RPMI7951 (cell line): ENCODE measurements around the gene SIRT7. TPM values are rescaled to one million over a fixed set of nuclear protein-coding genes. Genes with fewer than 3 reads are reported as not detected.
A peak's percentile ranks its signal among the peaks of the same experiment; 100 is the strongest.

ENCODE experiments used
- DNase-seq: peaks from one replicate; pipeline ENCODE4 v3.0.0-alpha.2; 2012; ENCODE audit warnings: low read depth
- total RNA-seq: library from RNA; depleted of rRNA; stranded (reverse); fragments of >200 nt; shearing (Covaris generic); gene quantifications from 2 replicates; pipeline ENCODE4 v1.2.3, GENCODE V29; 2014

SIRT7 gene
- total RNA-seq, 1 experiment from 2014 or later = 10.0 TPM

DNA sequence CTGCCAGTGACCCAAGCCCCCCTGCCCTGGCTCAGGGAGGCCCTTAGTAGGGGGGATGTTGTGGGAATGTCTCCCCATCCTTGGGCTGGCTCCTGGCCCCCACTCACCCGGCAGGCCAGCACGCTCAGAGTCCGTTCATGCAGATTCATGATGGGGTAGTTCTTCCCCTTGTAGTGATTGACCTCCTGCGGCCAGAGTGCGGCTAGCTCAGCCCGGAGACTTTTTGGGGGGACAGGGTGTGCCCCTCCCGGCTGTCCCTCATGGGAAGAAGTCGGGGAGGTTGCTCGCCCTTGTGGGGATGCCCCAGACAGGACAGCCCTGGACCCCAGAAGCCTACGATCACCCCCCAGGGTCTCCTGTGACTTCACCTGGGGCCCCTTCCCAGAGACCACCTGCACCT lies 12.0 kb downstream of the SIRT7 start:
- DNase-seq = no peak

DNA sequence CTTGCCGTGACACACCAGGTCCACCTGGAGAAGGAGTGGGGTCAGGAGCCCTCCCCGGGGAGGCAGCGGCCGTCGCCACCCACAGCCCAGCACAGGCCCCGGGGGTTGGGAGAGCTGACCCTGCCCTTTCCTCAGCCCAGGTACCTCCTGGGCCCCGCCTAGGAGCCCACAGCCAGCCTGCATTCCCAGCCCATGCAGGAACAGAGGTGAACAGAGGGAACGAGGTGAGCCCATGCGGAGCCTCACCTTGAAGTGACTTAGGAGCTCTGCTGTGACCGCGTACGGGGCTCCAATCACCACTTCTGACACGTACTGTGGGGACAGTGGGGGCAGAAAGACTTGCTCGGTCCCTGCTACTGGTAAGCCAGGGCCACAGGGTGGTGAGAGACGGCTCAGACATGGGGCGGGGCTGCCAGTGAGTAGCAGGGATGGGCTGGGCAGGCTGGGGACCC lies 12.5 kb downstream of the SIRT7 start:
- DNase-seq = no peak

DNA sequence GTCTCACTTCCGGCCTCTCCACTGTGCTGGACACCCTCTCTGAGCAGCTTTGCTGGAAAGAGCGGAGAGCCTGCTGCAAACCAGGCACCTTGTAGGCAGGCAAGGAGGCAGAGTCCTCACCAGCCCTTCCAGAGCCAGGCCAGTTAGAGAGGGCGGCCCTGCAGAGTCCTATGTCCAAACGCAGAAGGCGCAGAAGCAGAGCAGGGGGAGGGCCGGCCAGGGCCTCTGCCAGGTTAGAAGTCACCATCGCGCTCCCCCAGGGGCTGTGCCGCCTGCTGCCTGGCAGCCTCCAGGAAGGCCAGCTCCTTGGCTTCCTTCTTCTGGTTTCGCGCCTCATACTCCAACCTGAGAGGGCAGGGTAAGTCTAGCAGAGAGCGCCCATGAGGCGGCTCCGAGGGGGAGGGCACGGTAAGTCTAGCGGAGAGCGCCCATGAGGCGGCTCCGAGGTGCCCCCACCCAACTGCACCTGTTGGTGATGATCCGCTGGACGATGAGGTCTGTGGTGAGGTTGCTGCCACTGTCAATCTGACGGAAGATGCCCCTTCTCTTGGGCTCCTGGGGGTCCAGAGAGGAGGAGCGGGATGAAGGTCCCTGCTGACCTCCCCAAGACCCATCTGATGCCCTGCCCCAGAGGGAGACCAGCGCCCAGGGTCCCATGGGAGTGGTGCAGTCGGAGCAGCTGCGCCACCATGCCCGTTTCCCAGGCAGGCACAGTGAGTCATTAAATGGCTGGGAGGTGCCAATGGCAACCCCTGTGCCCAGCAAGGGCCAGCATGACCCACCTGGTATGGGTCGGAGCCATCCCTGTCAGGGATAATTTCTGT lies 13.2 kb downstream of the SIRT7 start:
- no peak for DNase-seq

DNA sequence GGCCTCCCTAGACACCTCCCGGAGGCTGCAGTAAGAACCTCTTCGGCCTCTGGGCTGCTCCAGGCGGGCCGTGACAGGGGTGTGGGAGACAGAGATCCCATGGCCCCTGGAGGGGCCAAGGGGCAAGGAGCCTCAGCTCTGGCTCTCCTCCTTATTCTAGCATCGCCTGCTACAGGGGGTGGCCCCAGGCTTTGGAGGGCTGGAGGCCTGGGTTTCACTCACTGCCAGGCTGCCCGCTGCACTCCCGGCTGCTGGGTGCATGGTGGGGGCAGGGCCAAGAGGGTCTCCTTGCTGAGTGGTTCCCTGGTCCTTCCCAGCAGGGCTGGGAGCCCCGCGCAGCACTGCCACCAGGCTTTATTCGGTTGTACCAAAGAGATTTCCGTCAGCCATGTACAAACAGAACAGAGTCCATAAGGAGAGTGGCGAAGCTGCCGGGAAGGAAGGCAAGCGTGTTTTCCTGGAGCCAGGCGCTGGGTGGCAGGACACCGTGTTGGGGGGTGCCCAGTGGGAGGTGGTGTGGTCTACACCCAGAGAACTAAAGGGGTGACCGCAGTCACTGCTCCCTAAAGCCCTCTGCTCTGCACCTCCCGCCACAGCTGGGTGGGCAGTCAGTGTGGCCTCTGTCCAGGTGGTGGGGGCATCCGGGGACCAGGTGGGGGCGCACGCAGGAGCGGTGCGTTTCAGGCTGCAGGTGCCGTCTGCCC lies 13.9 kb downstream of the SIRT7 start:
- no peak for DNase-seq

- DNase-seq = no peak
Measured at GRCh38 chr17:81903415-81903831, 14.6 kb downstream of the SIRT7 start.

DNA sequence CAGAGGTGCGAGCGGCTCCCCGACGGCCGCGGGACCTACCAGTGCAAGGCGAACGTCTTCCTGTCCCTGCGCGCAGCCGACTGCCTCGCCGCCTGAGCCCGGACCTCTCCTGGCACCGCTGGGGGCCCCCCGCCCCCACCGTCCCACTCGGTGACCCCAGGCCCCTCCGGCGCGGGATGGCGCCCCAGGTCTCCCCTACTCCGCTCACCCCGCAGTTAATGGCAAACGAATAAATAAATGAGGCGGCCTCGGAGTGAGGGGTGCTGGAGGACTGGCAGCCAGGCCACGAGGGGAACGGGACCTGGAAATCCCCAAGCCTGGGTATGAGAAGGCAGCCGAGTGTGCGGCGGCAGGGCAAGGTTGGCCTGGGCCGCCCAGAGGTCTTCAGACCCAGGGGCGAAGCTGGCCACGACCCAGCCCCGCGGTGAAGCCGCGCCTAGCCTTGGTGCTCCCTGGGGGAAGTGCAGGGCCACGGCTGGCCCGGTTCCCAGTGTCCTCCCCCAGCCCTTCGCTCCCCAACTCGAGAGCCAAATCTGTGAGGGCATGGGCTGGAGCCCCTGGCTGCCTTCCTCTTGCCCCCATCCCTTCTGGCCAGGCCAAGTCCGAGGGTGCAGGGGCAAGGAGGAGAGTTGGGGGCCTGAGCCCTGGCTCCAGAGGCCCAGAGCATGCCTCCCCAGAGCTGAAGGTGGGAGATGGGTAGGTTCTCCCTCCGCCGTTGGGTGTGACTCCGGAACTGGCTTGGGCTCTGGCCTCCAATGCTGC lies 15.1 kb downstream of the SIRT7 start:
- DNase-seq = no peak

DNA sequence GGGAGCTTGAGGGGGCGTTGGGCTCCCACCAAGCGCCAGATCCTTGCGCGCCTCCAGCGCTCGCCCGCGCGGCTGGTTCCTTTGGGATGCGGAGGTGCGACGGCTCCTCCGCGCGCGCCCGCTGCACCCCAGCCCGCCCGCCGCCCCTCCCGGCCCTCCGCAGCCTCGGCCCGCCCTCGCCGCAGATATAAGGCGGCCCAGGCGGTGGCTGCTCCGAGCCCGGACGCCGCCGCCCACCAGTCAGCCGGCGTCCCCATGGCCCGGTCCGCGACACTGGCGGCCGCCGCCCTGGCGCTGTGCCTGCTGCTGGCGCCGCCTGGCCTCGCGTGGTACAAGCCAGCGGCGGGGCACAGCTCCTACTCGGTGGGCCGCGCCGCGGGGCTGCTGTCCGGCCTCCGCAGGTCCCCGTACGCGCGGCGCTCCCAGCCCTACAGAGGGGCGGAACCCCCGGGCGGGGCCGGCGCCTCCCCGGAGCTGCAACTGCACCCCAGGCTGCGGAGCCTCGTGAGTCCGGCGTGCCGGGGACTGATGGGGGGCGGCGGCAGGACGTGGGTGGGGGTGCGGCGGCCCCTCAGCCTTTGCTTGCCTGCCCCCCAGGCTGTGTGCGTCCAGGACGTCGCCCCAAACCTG lies 15.8 kb downstream of the SIRT7 start, which contains the start of gene NPB:
NPB (plus strand) TSS at position 216 of the 630 bp plus-strand sequence; CDS start at position 256, 40 bp downstream.
- DNase-seq = no peak

- no peak for DNase-seq
Measured at GRCh38 chr17:81901167-81902022, 16.6 kb downstream of the SIRT7 start.

DNA sequence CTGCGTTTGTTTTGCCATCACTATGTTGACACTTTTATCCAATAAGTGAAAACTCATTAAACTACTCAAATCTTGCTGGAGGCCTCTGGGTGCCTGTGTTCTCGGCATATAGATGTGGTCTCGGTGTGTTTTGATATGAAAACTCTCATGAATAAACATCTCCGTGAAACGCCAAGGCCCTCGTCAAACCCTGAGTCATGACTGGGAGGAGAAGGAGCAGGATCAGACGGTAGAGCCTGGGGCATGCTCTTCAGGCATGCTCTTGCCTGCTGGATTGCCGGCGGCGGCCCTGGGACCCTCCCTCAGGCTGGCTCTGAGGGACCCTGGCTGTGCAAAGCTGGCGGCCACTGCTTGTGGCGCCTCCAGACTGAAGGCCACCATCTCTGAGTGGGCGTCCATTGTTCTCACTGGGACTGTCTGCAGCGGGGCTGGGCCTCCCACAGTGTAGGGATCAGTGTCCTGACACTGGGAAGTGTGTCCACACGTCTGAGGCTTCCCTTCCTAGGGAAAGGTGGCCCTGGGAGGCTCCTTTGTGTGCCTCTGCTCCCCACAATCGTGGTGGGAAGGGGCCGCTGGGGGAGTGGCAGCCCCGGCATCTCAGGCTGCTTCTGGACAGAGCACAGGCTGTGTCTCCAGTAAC lies 17.7 kb downstream of the SIRT7 start:
- no peak for DNase-seq

DNA sequence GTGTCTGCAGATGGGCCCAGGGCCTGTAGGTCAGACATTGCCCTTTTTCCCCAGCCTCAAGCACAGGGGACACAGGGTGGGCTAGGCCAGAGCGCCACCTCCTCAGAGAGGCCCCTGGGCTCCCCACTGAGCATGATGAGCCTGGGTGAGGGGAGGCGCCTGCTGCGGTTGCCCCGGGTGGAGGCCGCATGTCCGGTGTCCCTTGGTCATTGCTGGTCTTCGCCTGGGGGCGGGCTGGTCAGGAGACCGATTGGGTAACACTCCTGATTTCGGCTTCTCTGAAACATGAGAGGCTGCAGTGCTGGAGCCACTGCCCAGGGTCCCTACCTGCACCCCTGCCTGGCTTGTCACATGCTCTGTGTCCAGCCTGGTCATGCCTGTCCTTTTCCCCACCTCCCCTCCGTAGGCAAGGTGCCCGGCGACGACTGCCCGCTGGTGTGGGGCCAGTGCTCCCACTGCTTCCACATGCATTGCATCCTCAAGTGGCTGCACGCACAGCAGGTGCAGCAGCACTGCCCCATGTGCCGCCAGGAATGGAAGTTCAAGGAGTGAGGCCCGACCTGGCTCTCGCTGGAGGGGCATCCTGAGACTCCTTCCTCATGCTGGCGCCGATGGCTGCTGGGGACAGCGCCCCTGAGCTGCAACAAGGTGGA lies 18.3 kb downstream of the SIRT7 start:
- DNase-seq = no peak

- no peak for DNase-seq
Measured at GRCh38 chr17:81898885-81899284, 19.1 kb downstream of the SIRT7 start.

DNA sequence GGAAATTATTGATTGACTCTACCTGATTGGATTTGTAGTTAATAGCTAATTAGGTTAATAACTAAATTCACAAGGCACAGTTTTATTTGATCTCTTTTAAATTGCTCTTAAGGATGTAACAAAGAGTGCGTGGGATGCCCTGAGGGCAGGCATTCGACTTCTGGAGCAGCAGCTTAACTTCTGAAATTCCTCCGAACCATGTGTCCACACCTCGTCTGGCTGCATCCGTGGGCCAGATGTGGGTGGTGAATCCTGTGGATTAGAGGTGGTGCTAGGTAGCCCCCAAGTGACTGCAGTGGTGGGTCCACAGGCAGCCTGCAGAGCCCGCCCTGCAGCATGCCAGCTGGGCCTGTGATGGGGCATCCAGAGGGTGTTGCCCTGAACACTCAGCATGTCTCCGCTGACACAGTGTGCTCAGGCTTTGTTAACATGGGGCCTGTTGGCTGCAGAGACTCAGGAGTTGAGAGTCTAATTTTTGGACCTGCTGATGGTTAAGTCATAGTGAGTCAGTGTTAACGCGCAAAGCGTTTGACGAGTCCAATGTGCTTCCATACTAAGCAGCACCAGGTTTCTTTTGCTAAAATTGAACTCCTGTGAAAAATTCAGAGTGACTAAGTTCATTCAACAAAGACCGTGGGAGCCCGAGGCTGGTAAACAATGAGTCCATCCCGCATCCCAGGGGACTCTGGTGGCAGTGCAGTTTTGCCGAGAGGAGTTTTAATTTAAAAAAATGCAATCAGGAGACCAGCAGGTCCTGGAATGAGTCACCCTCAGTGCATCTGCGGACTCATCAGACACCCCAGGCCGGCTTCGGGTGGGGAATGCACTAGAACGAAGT lies 19.7 kb downstream of the SIRT7 start:
- DNase-seq = peak; percentile 94

- no peak for DNase-seq
Measured at GRCh38 chr17:81895400-81895799, 22.6 kb downstream of the SIRT7 start.

DNA sequence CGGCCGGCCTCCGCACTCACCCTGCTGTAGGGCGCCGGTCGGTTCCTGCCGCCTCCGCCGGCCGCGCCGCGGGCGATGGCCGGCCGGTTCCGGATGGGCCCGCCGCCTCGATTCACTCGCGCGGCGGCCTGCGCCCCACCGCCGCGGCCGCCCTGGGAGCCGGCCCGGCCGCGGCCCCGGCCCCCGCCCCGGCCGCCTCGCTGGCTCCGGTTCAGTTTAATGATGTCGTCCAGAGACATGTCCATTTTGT lies 26.7 kb downstream of the SIRT7 start:
- DNase-seq = no peak

DNA sequence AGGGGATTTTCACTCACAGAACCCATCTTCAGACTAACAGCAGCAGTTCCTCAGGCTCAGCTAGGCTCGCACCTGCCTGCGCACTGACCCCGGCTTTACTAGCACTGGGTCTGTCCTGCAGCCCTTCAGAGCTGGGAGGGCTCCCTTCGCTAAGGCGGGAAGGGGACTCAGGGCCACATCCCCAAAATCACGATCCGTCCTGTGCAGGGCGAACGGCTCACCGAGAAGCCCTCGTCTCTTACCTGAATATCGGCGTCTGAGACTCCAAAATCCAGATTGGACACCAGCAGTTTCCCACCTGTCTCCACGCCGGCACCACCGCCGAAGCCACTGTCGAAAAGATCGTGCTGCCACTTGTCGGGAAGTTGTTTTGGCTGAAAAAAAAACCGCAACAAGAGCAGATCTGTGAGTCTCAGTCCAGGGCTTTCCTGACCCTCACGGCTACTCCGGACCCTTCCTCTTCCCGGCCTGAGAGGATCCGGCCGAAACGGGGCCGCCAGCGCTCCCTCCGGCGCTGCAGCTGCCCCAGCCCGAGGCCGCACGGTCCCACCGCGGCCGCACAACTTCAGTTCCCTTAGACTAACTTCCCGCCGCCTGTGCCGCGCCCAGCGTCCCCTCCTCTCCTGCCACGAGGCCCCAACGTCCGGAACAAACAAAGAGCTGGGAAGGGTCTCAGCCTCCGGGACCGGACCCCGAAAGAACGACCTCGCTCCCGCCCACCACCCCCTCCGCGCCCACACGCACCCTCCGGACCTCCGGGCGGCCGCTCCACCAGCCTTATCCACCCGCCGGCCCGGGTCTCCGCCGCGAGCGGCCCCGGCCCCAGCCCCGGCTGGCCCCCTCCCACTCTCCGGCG lies 27.3 kb downstream of the SIRT7 start:
- no peak for DNase-seq

- no peak for DNase-seq
Measured at GRCh38 chr17:81889602-81890001, 28.4 kb downstream of the SIRT7 start.

GRCh38 chr17:81888988-81889595 lies 28.9 kb downstream of the SIRT7 start:
- no peak for DNase-seq
